ENCODE measurements around the gene LRRC47.

The LRRC47 gene

DNA sequence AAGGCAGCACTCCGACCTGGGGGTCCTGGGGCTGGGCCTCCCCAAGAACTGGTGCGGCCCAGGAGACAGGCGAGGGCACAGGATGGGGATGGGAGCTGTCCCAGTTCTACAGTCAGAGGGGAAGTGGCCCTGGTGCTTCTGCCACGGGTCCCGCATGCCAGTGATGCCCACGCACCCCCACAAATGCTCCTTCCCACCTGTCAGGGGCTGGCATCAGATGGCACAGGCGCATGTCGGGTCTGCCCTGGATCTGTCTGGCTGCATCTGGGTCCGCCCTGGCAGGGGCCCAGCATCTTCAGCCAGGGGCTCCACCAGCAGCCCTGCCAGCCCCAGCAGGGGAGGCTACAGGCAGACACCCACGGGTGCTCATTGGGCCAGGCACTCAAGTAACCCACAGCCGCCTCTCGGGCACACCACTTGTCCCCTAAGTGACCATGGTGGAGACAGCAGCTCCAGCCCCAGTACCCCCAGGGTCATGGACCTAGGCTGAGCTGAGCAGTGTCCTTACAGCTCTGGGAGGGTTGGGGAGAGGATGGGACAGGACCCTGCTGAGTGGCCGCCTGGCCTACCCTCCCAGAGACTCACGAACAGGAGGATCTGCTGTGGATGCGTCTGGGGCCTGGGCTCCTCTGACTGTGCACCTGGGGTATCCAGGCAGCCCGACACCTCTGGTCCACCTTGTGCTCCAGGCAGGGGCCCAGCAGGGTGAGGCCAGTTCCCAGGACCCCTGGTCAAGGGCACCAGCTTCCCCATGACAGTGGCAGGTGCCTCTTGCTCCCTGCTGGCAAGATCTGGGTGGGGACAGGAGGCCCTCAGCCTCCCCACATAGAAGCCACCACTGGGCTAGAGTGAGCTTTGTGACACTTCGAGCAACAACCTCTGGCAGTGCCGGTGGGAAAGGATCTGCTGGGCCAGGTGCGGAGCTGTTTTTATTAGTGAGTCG, 18.4 kb downstream of the LRRC47 start:
- Histone ChIP-seq H3K14ac (ENCODE audit: low read length) (no peak overlapping the region), H3K27me3 (ENCODE audit: insufficient read depth, low read length) (no peaks in the 10 kb centered on the region), H2AK5ac (ENCODE audit: low read length) (no peak overlapping the region), H3K18ac (ENCODE audit: low read length) (no peak overlapping the region), H2BK12ac (ENCODE audit: low read length) (no peak overlapping the region), H4K8ac (ENCODE audit: low read depth, low read length) (no peak overlapping the region), H3K79me1 (ENCODE audit: low read length) (no peaks in the 10 kb centered on the region), H3K36me3 (ENCODE audit: control insufficient read depth in 1 of 2, insufficient read depth in 2 of 2, low read length in 2 of 2) (peaks cover 45 to 50% of the 10 kb centered on the region in 2 experiments), H3K9me3 (ENCODE audit: insufficient read depth, low read depth, low read length) (no peaks in the 10 kb centered on the region), H4K91ac (ENCODE audit: low read depth, low read length) (no peak overlapping the region), H3K4ac (ENCODE audit: low read depth, low read length) (no peak overlapping the region), H3K4me3 (ENCODE audit: low read depth, low read length) (no peak overlapping the region), H3K79me2 (ENCODE audit: control insufficient read depth, insufficient read depth, low read length, poor library complexity) (no peaks in the 10 kb centered on the region), H2BK120ac (ENCODE audit: insufficient read depth, low read length, poor library complexity) (no peak overlapping the region), H3K4me1 (ENCODE audit: control insufficient read depth in 1 of 2, insufficient read depth in 2 of 2, low read length in 2 of 2) (peaks cover 12 to 26% of the 10 kb centered on the region in 2 experiments), H2AFZ (ENCODE audit: insufficient read depth, low read length, poor library complexity) (no peak overlapping the region), H3K9ac (ENCODE audit: low read length) (no peak overlapping the region), H2BK5ac (ENCODE audit: low read depth, low read length, poor library complexity) (no peak overlapping the region), H3K4me2 (ENCODE audit: low read length) (no peak overlapping the region), H3K23ac (ENCODE audit: low read length) (no peak overlapping the region), H3K27ac (ENCODE audit: low read depth, low read length) (no peak overlapping the region), H4K12ac (ENCODE audit: low read depth, low read length) (no peak overlapping the region)
- no CpG with 5 or more reads among the region's 20 CpGs for WGBS (ENCODE audit: extremely low coverage, insufficient coverage, insufficient read length)
- DNase-seq = no peak

DNA sequence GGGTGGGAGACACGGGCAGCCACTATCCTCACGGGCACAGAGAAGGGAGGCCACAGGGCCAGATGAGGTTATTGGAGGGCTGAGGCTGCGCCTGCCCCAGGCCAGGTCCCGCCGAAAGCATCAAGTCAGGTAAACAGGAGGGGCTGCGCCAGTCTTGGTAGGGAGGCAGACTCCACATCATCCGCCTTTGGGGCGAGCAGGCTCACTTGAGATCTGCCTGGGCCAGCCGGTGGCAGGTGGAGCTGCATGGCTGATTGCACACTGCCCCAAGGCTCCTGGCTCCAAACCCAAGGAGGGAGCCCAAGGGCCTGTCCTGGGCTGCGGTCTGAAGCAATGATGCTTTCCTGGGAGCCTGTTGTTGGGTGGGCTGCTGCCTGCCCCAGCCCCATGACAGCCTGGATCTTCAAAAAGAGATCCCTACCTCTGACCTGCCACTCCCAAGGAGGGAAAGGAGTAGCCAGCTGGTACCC, 19.2 kb downstream of the LRRC47 start:
- H3K4ac ChIP-seq (ENCODE audit: low read depth, low read length) = no peak overlapping the region
- no peak overlapping the region for H4K8ac ChIP-seq (ENCODE audit: low read depth, low read length)
- no peak overlapping the region for H2AK5ac ChIP-seq (ENCODE audit: low read length)
- H2BK5ac ChIP-seq (ENCODE audit: low read depth, low read length, poor library complexity) = no peak overlapping the region
- no peak for DNase-seq
- no peak overlapping the region for H2BK120ac ChIP-seq (ENCODE audit: insufficient read depth, low read length, poor library complexity)
- no peak overlapping the region for H2AFZ ChIP-seq (ENCODE audit: insufficient read depth, low read length, poor library complexity)
- H3K27me3 ChIP-seq (ENCODE audit: insufficient read depth, low read length) = no peaks in the 10 kb centered on the region
- H3K9ac ChIP-seq (ENCODE audit: low read length) = no peak overlapping the region
- H3K9me3 ChIP-seq (ENCODE audit: insufficient read depth, low read depth, low read length) = no peaks in the 10 kb centered on the region
- H4K91ac ChIP-seq (ENCODE audit: low read depth, low read length) = no peak overlapping the region
- no peak overlapping the region for H3K14ac ChIP-seq (ENCODE audit: low read length)
- H3K4me2 ChIP-seq (ENCODE audit: low read length) = no peak overlapping the region
- peaks cover 13 to 29% of the 10 kb centered on the region in 2 experiments for H3K4me1 ChIP-seq (ENCODE audit: control insufficient read depth in 1 of 2, insufficient read depth in 2 of 2, low read length in 2 of 2)
- peaks cover 4% of the 10 kb centered on the region for H3K79me1 ChIP-seq (ENCODE audit: low read length)
- WGBS (ENCODE audit: extremely low coverage, insufficient coverage, insufficient read length) = no CpG with 5 or more reads among the region's 10 CpGs
- no peak overlapping the region for H2BK12ac ChIP-seq (ENCODE audit: low read length)
- H3K79me2 ChIP-seq (ENCODE audit: control insufficient read depth, insufficient read depth, low read length, poor library complexity) = no peaks in the 10 kb centered on the region
- H4K12ac ChIP-seq (ENCODE audit: low read depth, low read length) = no peak overlapping the region
- no peak overlapping the region for H3K4me3 ChIP-seq (ENCODE audit: low read depth, low read length)
- peaks cover 36 to 42% of the 10 kb centered on the region in 2 experiments for H3K36me3 ChIP-seq (ENCODE audit: control insufficient read depth in 1 of 2, insufficient read depth in 2 of 2, low read length in 2 of 2)
- H3K18ac ChIP-seq (ENCODE audit: low read length) = no peak overlapping the region
- no peak overlapping the region for H3K27ac ChIP-seq (ENCODE audit: low read depth, low read length)
- no peak overlapping the region for H3K23ac ChIP-seq (ENCODE audit: low read length)

DNA sequence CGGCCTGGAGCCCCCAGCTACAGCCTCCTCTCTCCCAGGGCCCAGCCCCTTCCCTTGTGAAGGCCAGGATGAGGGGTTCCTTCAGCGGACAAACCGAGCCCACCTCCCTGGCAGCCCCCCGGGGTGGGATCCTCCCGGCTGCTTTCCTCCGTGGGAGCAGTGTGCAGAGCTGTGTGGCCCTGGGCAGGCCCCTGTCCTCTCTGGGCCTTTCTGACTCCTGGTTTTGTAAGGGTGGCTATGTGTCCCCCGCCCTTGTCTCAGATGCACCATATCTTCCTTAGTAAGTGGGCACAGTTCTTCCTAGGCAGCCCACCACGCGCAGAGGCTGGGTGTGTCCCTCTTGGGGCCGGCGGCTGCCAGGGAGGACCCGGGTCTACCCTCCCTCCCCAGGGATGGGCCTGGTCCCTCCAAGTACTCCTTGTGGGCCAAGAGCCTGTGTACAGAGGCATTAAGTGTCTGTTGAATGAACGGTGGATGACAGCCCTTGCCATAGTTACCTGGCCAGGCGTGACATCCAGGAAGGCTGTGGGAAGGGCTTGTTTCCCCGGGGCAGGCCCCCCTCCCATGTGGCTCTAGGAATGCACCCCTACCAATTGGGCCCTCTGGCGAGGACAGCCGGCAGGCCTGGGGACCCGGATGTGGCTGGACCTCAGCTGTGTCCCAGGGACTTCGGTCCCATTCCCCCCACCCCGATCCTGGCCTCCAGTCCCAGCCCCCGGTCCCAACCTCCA, 19.9 kb downstream of the LRRC47 start:
- Histone ChIP-seq H2BK120ac (ENCODE audit: insufficient read depth, low read length, poor library complexity) (no peak overlapping the region), H3K9ac (ENCODE audit: low read length) (no peak overlapping the region), H4K12ac (ENCODE audit: low read depth, low read length) (no peak overlapping the region), H3K23ac (ENCODE audit: low read length) (no peak overlapping the region), H3K79me1 (ENCODE audit: low read length) (peaks cover 7% of the 10 kb centered on the region), H2AK5ac (ENCODE audit: low read length) (no peak overlapping the region), H3K36me3 (ENCODE audit: control insufficient read depth in 1 of 2, insufficient read depth in 2 of 2, low read length in 2 of 2) (peaks cover 30 to 35% of the 10 kb centered on the region in 2 experiments), H3K27ac (ENCODE audit: low read depth, low read length) (no peak overlapping the region), H3K4me2 (ENCODE audit: low read length) (no peak overlapping the region), H2AFZ (ENCODE audit: insufficient read depth, low read length, poor library complexity) (no peak overlapping the region), H3K79me2 (ENCODE audit: control insufficient read depth, insufficient read depth, low read length, poor library complexity) (no peaks in the 10 kb centered on the region), H3K14ac (ENCODE audit: low read length) (no peak overlapping the region), H3K9me3 (ENCODE audit: insufficient read depth, low read depth, low read length) (no peaks in the 10 kb centered on the region), H3K27me3 (ENCODE audit: insufficient read depth, low read length) (no peaks in the 10 kb centered on the region), H3K4me1 (ENCODE audit: control insufficient read depth in 1 of 2, insufficient read depth in 2 of 2, low read length in 2 of 2) (peaks cover 18 to 36% of the 10 kb centered on the region in 2 experiments), H3K4me3 (ENCODE audit: low read depth, low read length) (no peak overlapping the region), H4K91ac (ENCODE audit: low read depth, low read length) (no peak overlapping the region), H2BK5ac (ENCODE audit: low read depth, low read length, poor library complexity) (no peak overlapping the region), H4K8ac (ENCODE audit: low read depth, low read length) (no peak overlapping the region), H3K4ac (ENCODE audit: low read depth, low read length) (no peak overlapping the region), H2BK12ac (ENCODE audit: low read length) (no peak overlapping the region), H3K18ac (ENCODE audit: low read length) (no peak overlapping the region)
- no CpG with 5 or more reads among the region's 21 CpGs for WGBS (ENCODE audit: extremely low coverage, insufficient coverage, insufficient read length)
- DNase-seq = no peak

DNA sequence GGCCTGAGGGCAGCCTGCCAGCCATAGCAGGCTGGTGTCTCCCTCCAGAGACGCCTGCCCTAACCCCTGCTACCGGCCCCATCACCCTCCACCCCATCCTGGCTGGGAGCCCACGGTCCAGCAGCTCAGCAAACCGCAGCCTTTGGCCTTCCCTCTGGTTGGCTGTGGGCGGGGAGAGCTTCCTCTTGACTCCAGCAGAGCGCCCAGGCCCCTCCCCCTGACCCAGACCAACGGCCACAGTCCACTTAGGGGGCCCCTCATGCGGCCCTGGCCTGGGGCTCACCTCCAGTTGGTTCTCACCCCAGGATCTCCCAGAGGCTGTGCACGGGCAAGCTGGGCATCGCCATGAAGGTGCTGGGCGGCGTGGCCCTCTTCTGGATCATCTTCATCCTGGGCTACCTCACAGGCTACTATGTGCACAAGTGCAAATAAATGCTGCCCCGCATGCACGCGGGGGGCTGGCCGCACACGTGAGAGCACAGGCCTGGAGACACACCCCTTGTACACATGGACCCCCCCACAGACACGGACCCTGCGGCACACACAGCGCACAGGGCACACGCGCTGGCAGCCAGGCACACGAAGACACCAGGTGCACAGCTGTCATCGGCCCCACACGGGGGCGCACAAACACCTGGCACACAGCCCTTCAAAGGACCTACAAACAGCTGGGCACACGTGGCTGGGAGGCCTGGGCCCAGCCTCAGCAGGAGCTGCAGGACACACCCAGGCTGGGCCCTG, 20.6 kb downstream of the LRRC47 start:
- peaks cover 7% of the 10 kb centered on the region for H3K79me1 ChIP-seq (ENCODE audit: low read length)
- no peak overlapping the region for H2AFZ ChIP-seq (ENCODE audit: insufficient read depth, low read length, poor library complexity)
- H3K79me2 ChIP-seq (ENCODE audit: control insufficient read depth, insufficient read depth, low read length, poor library complexity) = no peaks in the 10 kb centered on the region
- no peak overlapping the region for H4K8ac ChIP-seq (ENCODE audit: low read depth, low read length)
- no peak overlapping the region for H2BK120ac ChIP-seq (ENCODE audit: insufficient read depth, low read length, poor library complexity)
- H3K9me3 ChIP-seq (ENCODE audit: insufficient read depth, low read depth, low read length) = no peaks in the 10 kb centered on the region
- no CpG with 5 or more reads among the region's 27 CpGs for WGBS (ENCODE audit: extremely low coverage, insufficient coverage, insufficient read length)
- peaks cover 23 to 29% of the 10 kb centered on the region in 2 experiments for H3K36me3 ChIP-seq (ENCODE audit: control insufficient read depth in 1 of 2, insufficient read depth in 2 of 2, low read length in 2 of 2)
- no peak overlapping the region for H3K4me3 ChIP-seq (ENCODE audit: low read depth, low read length)
- H3K4me2 ChIP-seq (ENCODE audit: low read length) = no peak overlapping the region
- no peak overlapping the region for H4K12ac ChIP-seq (ENCODE audit: low read depth, low read length)
- H3K14ac ChIP-seq (ENCODE audit: low read length) = no peak overlapping the region
- H2BK5ac ChIP-seq (ENCODE audit: low read depth, low read length, poor library complexity) = no peak overlapping the region
- DNase-seq = peak in 1 of 2 donors; percentile 21
- H3K9ac ChIP-seq (ENCODE audit: low read length) = no peak overlapping the region
- H2AK5ac ChIP-seq (ENCODE audit: low read length) = no peak overlapping the region
- no peaks in the 10 kb centered on the region for H3K27me3 ChIP-seq (ENCODE audit: insufficient read depth, low read length)
- no peak overlapping the region for H2BK12ac ChIP-seq (ENCODE audit: low read length)
- H3K18ac ChIP-seq (ENCODE audit: low read length) = no peak overlapping the region
- H3K4me1 ChIP-seq (ENCODE audit: control insufficient read depth in 1 of 2, insufficient read depth in 2 of 2, low read length in 2 of 2) = peaks cover 18 to 37% of the 10 kb centered on the region in 2 experiments
- H3K4ac ChIP-seq (ENCODE audit: low read depth, low read length) = no peak overlapping the region
- H3K23ac ChIP-seq (ENCODE audit: low read length) = no peak overlapping the region
- no peak overlapping the region for H3K27ac ChIP-seq (ENCODE audit: low read depth, low read length)
- no peak overlapping the region for H4K91ac ChIP-seq (ENCODE audit: low read depth, low read length)

Data from trophoblast cell (in vitro differentiated cells and primary cell).